ENCODE results near the gene TMEM138. TPM values are rescaled to one million over a fixed set of nuclear protein-coding genes. Genes with fewer than 3 reads are reported as not detected.

Gene TMEM138
- total RNA-seq, result 14.8 and 19.7 TPM in 2 replicates

GRCh38 chr11:61361741-61362541, at the start of gene TMEM138, which contains the start of gene CYB561A3:
Gene TMEM138, plus strand, starts transcription at chr11:61362374. Its CDS starts 2,017 bp downstream, at chr11:61364391.
Gene CYB561A3, minus strand, starts transcription at chr11:61361882. Its CDS starts 5,169 bp downstream, at chr11:61356713.

GRCh38 chr11:61332797-61333549, 29.2 kb upstream of the TMEM138 start, which contains the start of the genes DDB1 and TKFC:
Gene DDB1, minus strand, starts transcription at chr11:61333105. Its CDS starts 137 bp downstream, at chr11:61332968.
Gene TKFC, plus strand, starts transcription at chr11:61333228. Its CDS starts 1,501 bp downstream, at chr11:61334729.

Other genes starting within 250 kb of the TMEM138 start
- 5.5 and 7.6 TPM in 2 replicates for gene VPS37C, start 200.9 kb upstream of the TMEM138 start, total RNA-seq
- gene PGA3, start 158.9 kb upstream of the TMEM138 start, total RNA-seq, result 0.57 TPM in 1 of 2 replicates, not detected in the other
- not detected in 2 replicates for gene PGA4, start 140.0 kb upstream of the TMEM138 start, total RNA-seq
- not detected in 2 replicates for gene PGA5, start 121.2 kb upstream of the TMEM138 start, total RNA-seq
- gene VWCE, start 67.1 kb upstream of the TMEM138 start, total RNA-seq, result 0.85 and 1.7 TPM in 2 replicates
- 374 and 408 TPM in 2 replicates for gene DDB1, start 29.3 kb upstream of the TMEM138 start, total RNA-seq
- 16.0 and 20.1 TPM in 2 replicates for gene TKFC, start 29.1 kb upstream of the TMEM138 start, total RNA-seq
- 89.6 and 101 TPM in 2 replicates for gene CYB561A3, start 492 bp upstream of the TMEM138 start, total RNA-seq
- gene TMEM216, start 30.2 kb downstream of the TMEM138 start, total RNA-seq, result 8.8 and 9.9 TPM in 2 replicates
- gene CPSF7, start 67.6 kb downstream of the TMEM138 start, total RNA-seq, result 8.1 and 10.3 TPM in 2 replicates
- gene SDHAF2, start 67.8 kb downstream of the TMEM138 start, total RNA-seq, result 41.0 and 47.0 TPM in 2 replicates
- gene LRRC10B, start 146.4 kb downstream of the TMEM138 start, total RNA-seq, result not detected in 2 replicates
- gene SYT7, start 218.7 kb downstream of the TMEM138 start, total RNA-seq, result 0.74 and 1.4 TPM in 2 replicates